Peyer's patch (tissue), 4 donors: Measurements from ENCODE around the gene TMPRSS11B. TPM values are rescaled to one million over a fixed set of nuclear protein-coding genes. Genes with fewer than 3 reads are reported as not detected.
"Not testable (repeated sequence)": the region's sequence is repeated elsewhere in the genome, so short reads cannot be mapped to it uniquely, and the experiment has no call there.

ENCODE experiments used
- DNase-seq, 3 donors: peaks; one replicate each; pipeline ENCODE4 v3.0.0-alpha.2; 2017 to 2019
- H3K27ac ChIP-seq, 4 donors: fragments of 200-600 bp; sonication (generic); one replicate each; pipeline ENCODE4 v1.5.1; 2016 to 2019
- H3K27me3 ChIP-seq, 2 donors: fragments of 200-600 bp; sonication (generic); one replicate each; pipeline ENCODE4 v1.5.1; 2019
- H3K36me3 ChIP-seq, 3 donors: fragments of 200-600 bp; sonication (generic); one replicate each; pipeline ENCODE4 v1.5.1; 2016 to 2019
- H3K4me1 ChIP-seq, 4 donors: fragments of 200-600 bp; sonication (generic); one replicate each; pipeline ENCODE4 v1.5.1; 2016 to 2019
- H3K4me3 ChIP-seq, 4 donors: fragments of 200-600 bp; sonication (generic); 1 replicate in 3 of 4; 2 replicates in 1 of 4; pipeline ENCODE4 v1.5.1; 2016 to 2019; ENCODE audit warnings: mild to moderate bottlenecking in 1 of 4
- H3K9me3 ChIP-seq, 4 donors: fragments of 200-600 bp; sonication (generic); one replicate each; pipeline ENCODE4 v1.5.1; 2016 to 2019; ENCODE audit warnings: mild to moderate bottlenecking in 1 of 4
- POLR2A ChIP-seq, 2 donors: fragments of 450-650 bp; IDR thresholded peaks; one replicate each; pipeline ENCODE4 v1.5.1; 2017; ENCODE audit warnings: antibody characterized with exemption in 2 of 2, mild to moderate bottlenecking in 2 of 2, moderate library complexity in 2 of 2
- total RNA-seq, 4 donors: library from RNA; depleted of rRNA; stranded (reverse); fragments of >200 nt; gene quantifications; one replicate each; pipeline ENCODE4 v1.1.0, GENCODE V29; 2016
- TF ChIP-seq, protein P1 (sequence below), 6 experiments: fragments of 450-650 bp in 4 of 6; fragments of 200-600 bp in 2 of 6; sonication (generic) in 1 of 6; IDR thresholded peaks; one replicate each; pipeline ENCODE4 v1.5.1; 2017 to 2019; ENCODE audit warnings: antibody characterized with exemption in 6 of 6, mild to moderate bottlenecking in 3 of 6, moderate library complexity in 1 of 6

TMPRSS11B gene
- total RNA-seq, 4 donors from 2014 or later = not detected

DNA sequence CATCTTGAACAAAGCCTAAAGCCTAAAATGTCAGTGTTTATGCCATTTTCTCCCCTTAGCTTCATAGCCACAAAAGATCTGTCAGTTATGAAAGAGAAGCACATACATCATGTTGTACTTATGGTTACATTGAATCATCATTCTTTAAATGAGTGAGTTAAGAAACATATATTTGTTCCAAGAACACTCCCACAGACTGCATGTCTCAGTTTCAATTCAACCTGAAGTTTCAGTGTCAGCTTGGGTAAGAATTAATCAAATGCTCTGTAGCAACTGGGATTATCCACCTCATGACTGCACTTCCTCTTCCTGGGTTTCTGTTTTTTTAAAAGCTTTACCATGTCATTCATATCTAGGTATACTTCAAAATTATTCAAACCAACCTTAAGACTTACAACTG lies 3.9 kb upstream of the TMPRSS11B start:
- no peaks in the 10 kb centered on the region for H3K9me3 ChIP-seq
- DNase-seq = no peak
- no peaks in the 10 kb centered on the region for H3K36me3 ChIP-seq
- TF ChIP-seq POLR2A (IDR thresholded peaks at IDR 0.05) = no peak
- TF ChIP-seq, protein P1, sequence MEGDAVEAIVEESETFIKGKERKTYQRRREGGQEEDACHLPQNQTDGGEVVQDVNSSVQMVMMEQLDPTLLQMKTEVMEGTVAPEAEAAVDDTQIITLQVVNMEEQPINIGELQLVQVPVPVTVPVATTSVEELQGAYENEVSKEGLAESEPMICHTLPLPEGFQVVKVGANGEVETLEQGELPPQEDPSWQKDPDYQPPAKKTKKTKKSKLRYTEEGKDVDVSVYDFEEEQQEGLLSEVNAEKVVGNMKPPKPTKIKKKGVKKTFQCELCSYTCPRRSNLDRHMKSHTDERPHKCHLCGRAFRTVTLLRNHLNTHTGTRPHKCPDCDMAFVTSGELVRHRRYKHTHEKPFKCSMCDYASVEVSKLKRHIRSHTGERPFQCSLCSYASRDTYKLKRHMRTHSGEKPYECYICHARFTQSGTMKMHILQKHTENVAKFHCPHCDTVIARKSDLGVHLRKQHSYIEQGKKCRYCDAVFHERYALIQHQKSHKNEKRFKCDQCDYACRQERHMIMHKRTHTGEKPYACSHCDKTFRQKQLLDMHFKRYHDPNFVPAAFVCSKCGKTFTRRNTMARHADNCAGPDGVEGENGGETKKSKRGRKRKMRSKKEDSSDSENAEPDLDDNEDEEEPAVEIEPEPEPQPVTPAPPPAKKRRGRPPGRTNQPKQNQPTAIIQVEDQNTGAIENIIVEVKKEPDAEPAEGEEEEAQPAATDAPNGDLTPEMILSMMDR (IDR thresholded peaks at IDR 0.05) = no peak
- no peaks in the 10 kb centered on the region for H3K4me1 ChIP-seq
- no peak overlapping the region for H3K27ac ChIP-seq
- H3K27me3 ChIP-seq = no peaks in the 10 kb centered on the region
- no peak overlapping the region for H3K4me3 ChIP-seq

DNA sequence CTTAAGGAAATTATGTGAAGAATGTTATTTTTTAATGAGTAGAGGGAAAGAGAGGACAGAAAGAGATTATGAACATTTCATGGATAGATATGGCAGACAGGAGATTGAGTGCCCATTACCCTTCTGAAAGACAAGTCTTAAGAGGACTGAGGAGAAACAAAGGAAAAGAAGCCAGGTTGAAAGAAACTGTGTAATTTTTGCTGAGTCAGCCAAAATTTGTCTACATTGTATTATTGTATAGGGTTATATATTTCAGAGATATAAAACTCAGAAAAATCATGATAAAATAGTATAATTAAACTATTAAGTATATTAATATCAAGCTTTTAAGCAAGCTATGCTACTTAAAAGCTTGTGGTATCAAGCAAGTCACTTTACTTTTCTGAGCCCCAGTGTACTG lies 4.9 kb downstream of the TMPRSS11B start:
- H3K4me3 ChIP-seq = no peak overlapping the region
- no peaks in the 10 kb centered on the region for H3K4me1 ChIP-seq
- H3K9me3 ChIP-seq = no peaks in the 10 kb centered on the region
- no peak for DNase-seq
- H3K27me3 ChIP-seq = no peaks in the 10 kb centered on the region
- H3K36me3 ChIP-seq = no peaks in the 10 kb centered on the region
- TF ChIP-seq, protein P1 (IDR thresholded peaks at IDR 0.05) = no peak
- no peak for TF ChIP-seq POLR2A (IDR thresholded peaks at IDR 0.05)
- no peak overlapping the region for H3K27ac ChIP-seq

DNA sequence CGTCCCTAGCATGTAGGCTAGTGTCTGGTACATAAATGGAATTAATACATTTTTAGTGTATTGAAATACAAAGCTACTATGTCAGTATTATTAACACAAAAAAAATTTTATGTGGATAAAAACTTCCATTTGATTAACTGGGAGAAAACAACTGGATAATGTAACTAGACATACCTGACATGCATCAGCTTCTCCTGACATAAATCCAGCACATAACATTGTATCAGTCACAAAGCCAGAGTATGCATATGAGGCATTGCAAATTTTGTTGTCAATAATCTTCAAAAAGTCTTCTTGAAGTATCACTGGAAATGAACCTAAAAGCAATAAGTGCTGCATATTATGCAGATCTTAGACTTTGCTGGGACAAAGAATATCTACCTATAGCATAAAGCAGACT lies 16.9 kb downstream of the TMPRSS11B start:
- no peak for DNase-seq
- no peak overlapping the region for H3K27ac ChIP-seq
- no peak overlapping the region for H3K4me3 ChIP-seq
- no peaks in the 10 kb centered on the region for H3K27me3 ChIP-seq
- H3K9me3 ChIP-seq = no peaks in the 10 kb centered on the region
- TF ChIP-seq, protein P1 (IDR thresholded peaks at IDR 0.05) = no peak
- no peak for TF ChIP-seq POLR2A (IDR thresholded peaks at IDR 0.05)
- no peaks in the 10 kb centered on the region for H3K36me3 ChIP-seq
- no peaks in the 10 kb centered on the region for H3K4me1 ChIP-seq

DNA sequence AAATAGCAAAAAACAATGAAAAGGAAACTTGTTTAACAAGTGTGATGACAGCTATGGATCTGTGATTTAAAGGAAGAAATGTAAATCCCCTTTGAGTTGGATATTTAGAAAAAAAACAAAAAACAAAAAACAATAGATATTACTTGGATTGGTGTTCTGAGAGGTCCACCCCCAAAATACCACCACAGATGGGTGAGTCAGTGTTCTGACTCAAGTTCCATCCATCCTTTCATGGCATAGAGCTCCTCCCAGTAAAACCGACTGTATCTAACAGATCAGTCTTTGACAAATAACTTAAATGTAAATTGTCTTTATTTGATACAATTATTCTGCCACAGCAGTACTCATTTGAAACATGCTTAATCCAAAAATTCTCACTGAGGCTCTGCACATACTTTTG lies 27.4 kb downstream of the TMPRSS11B start:
- DNase-seq = no peak
- no peaks in the 10 kb centered on the region for H3K4me1 ChIP-seq
- TF ChIP-seq POLR2A (IDR thresholded peaks at IDR 0.05) = no peak
- TF ChIP-seq, protein P1 (IDR thresholded peaks at IDR 0.05) = no peak
- H3K27me3 ChIP-seq = no peaks in the 10 kb centered on the region
- no peak overlapping the region for H3K27ac ChIP-seq
- no peaks in the 10 kb centered on the region for H3K9me3 ChIP-seq
- H3K4me3 ChIP-seq = no peak overlapping the region
- H3K36me3 ChIP-seq = no peaks in the 10 kb centered on the region

DNA sequence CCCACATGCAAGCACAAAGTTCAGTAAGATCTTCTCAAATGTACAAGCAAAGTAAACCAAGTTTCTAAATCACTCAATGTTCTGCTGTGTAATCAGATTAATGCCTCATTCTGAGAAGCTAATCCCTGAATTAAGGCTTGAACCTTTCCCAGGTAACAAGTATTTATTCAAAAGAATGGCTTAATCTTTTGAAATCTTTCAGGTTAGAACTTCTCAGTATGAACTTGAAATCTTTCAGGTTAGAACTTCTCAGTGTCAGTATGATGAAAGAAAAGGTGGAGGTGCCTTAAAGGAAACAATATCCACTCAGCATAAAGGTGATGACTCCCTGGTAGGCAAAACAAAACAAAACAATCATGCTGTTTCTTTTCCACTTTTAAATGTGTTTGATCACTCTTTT lies 29.0 kb downstream of the TMPRSS11B start:
- H3K27ac ChIP-seq = no peak overlapping the region
- DNase-seq = no peak
- TF ChIP-seq, protein P1 (IDR thresholded peaks at IDR 0.05) = no peak

DNA sequence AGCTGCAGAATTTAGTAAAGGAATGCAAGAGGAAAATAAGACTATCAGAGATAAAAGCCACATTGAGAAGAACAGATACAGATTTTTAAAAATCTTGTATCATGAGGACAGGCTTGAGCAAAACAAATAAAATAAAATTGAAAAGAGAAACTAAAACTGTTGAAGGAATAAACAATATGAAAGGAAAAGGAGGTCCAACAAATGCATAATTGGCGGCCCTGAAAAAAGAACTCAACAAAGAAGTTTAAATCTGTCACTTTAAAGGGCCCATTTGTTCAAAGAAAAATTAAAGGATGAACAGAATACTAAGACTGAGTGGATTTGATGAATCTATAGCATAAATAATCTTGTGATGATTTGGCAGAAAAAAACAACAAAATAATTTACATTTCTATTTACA lies 36.5 kb downstream of the TMPRSS11B start:
- no peak overlapping the region for H3K4me3 ChIP-seq
- H3K36me3 ChIP-seq = no peaks in the 10 kb centered on the region
- no peak for DNase-seq

More for the DNA sequence above, 29.0 kb downstream of the TMPRSS11B start:
- H3K4me3 ChIP-seq = no peak overlapping the region
- H3K9me3 ChIP-seq = peaks cover 0 to 1% (median 0%) of the 10 kb centered on the region in 4 donors
- H3K4me1 ChIP-seq = no peaks in the 10 kb centered on the region
- H3K36me3 ChIP-seq = no peaks in the 10 kb centered on the region
- no peaks in the 10 kb centered on the region for H3K27me3 ChIP-seq

DNA sequence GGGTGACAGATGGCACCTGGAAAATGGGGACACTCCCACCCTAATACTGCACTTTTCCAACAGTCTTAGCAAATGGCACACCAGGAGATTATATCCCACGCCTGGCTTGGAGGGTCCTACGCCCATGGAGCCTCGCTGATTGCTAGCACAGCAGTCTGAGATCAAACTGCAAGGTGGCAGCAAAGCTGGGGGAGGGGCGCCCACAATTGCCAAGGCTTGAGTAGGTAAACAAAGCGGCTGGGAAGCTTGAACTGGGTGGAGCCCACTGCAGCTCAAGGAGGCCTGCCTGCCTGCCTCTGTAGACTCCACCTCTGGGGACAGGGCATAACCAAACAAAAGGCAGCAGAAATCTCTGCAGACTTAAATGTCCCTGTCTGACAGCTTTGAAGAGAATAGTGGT lies 51.2 kb downstream of the TMPRSS11B start:
- not testable (repeated sequence) for H3K4me3 ChIP-seq, H3K4me1 ChIP-seq, H3K27me3 ChIP-seq, H3K27ac ChIP-seq, H3K9me3 ChIP-seq, DNase-seq, H3K36me3 ChIP-seq

More for the DNA sequence above, 36.5 kb downstream of the TMPRSS11B start:
- Histone ChIP-seq H3K27ac (no peak overlapping the region), H3K4me1 (no peaks in the 10 kb centered on the region), H3K9me3 (peaks cover 0 to 3% (median 0%) of the 10 kb centered on the region in 4 donors), H3K27me3 (no peaks in the 10 kb centered on the region)
- TF ChIP-seq, protein P1 (IDR thresholded peaks at IDR 0.05) = no peak
- TF ChIP-seq POLR2A (IDR thresholded peaks at IDR 0.05) = no peak
